Measurements from ENCODE around the gene CYB561D2.

The CYB561D2 gene

GRCh38 chr3:50323614-50324199 lies 27.0 kb upstream of the CYB561D2 start:
- Histone ChIP-seq H3K36me3 (ENCODE audit: control insufficient read depth, insufficient read depth, low read length) (peaks cover 12% of the 10 kb centered on the region), H3K4me3 (ENCODE audit: low read length) (no peak overlapping the region), H3K4me1 (ENCODE audit: control insufficient read depth, insufficient read depth, low read length) (peaks cover 8% of the 10 kb centered on the region), H3K27me3 (ENCODE audit: control insufficient read depth, insufficient read depth, low read length) (no peaks in the 10 kb centered on the region), H3K9me3 (ENCODE audit: control insufficient read depth, insufficient read depth, low read length) (no peaks in the 10 kb centered on the region), H3K27ac (ENCODE audit: low read length) (no peak overlapping the region)
- no peak for DNase-seq (ENCODE audit: low read depth, low spot score)
- no CpG with 5 or more reads among the region's 5 CpGs for WGBS (ENCODE audit: insufficient coverage, insufficient read length)

- Histone ChIP-seq H3K4me1 (ENCODE audit: control insufficient read depth, insufficient read depth, low read length) (peaks cover 8% of the 10 kb centered on the region), H3K27me3 (ENCODE audit: control insufficient read depth, insufficient read depth, low read length) (no peaks in the 10 kb centered on the region), H3K9me3 (ENCODE audit: control insufficient read depth, insufficient read depth, low read length) (no peaks in the 10 kb centered on the region), H3K36me3 (ENCODE audit: control insufficient read depth, insufficient read depth, low read length) (peaks cover 4% of the 10 kb centered on the region), H3K4me3 (ENCODE audit: low read length) (no peak overlapping the region), H3K27ac (ENCODE audit: low read length) (no peak overlapping the region)
- no peak for DNase-seq (ENCODE audit: low read depth, low spot score)
- no CpG with 5 or more reads among the region's 4 CpGs for WGBS (ENCODE audit: insufficient coverage, insufficient read length)
These were observed 26.1 kb upstream of the CYB561D2 start for GRCh38 chr3:50324351-50325112.

- Histone ChIP-seq H3K9me3 (ENCODE audit: control insufficient read depth, insufficient read depth, low read length) (no peaks in the 10 kb centered on the region), H3K36me3 (ENCODE audit: control insufficient read depth, insufficient read depth, low read length) (peaks cover 7% of the 10 kb centered on the region; the same call in 1 of the 2 replicates), H3K27me3 (ENCODE audit: control insufficient read depth, insufficient read depth, low read length) (no peaks in the 10 kb centered on the region), H3K27ac (ENCODE audit: low read length) (no peak overlapping the region), H3K4me3 (ENCODE audit: low read length) (no peak overlapping the region), H3K4me1 (ENCODE audit: control insufficient read depth, insufficient read depth, low read length) (peaks cover 5% of the 10 kb centered on the region)
- WGBS (ENCODE audit: insufficient coverage, insufficient read length) = no CpG with 5 or more reads among the region's 2 CpGs
- no peak for DNase-seq (ENCODE audit: low read depth, low spot score)
These were observed 25.6 kb upstream of the CYB561D2 start for GRCh38 chr3:50325113-50325480.

GRCh38 chr3:50325497-50326181 lies 25.0 kb upstream of the CYB561D2 start:
- no peak for DNase-seq (ENCODE audit: low read depth, low spot score)
- peaks cover 3% of the 10 kb centered on the region; the same call in 1 of the 2 replicates for H3K4me1 ChIP-seq (ENCODE audit: control insufficient read depth, insufficient read depth, low read length)
- WGBS (ENCODE audit: insufficient coverage, insufficient read length) = no CpG with 5 or more reads among the region's 11 CpGs

GRCh38 chr3:50326182-50326541 lies 24.5 kb upstream of the CYB561D2 start:
- peaks cover 13% of the 10 kb centered on the region for H3K36me3 ChIP-seq (ENCODE audit: control insufficient read depth, insufficient read depth, low read length)
- H3K27me3 ChIP-seq (ENCODE audit: control insufficient read depth, insufficient read depth, low read length) = no peaks in the 10 kb centered on the region
- WGBS (ENCODE audit: insufficient coverage, insufficient read length) = no CpG with 5 or more reads among the region's 8 CpGs
- no peak overlapping the region for H3K4me3 ChIP-seq (ENCODE audit: low read length)
- no peak overlapping the region for H3K27ac ChIP-seq (ENCODE audit: low read length)
- H3K9me3 ChIP-seq (ENCODE audit: control insufficient read depth, insufficient read depth, low read length) = no peaks in the 10 kb centered on the region
- H3K4me1 ChIP-seq (ENCODE audit: control insufficient read depth, insufficient read depth, low read length) = peaks cover 3% of the 10 kb centered on the region; the same call in 1 of the 2 replicates
- DNase-seq (ENCODE audit: low read depth, low spot score) = no peak

More at GRCh38 chr3:50325497-50326181, 25.0 kb upstream of the CYB561D2 start:
- no peak overlapping the region for H3K27ac ChIP-seq (ENCODE audit: low read length)
- H3K36me3 ChIP-seq (ENCODE audit: control insufficient read depth, insufficient read depth, low read length) = peaks cover 11% of the 10 kb centered on the region
- H3K27me3 ChIP-seq (ENCODE audit: control insufficient read depth, insufficient read depth, low read length) = no peaks in the 10 kb centered on the region
- no peak overlapping the region for H3K4me3 ChIP-seq (ENCODE audit: low read length)
- no peaks in the 10 kb centered on the region for H3K9me3 ChIP-seq (ENCODE audit: control insufficient read depth, insufficient read depth, low read length)

- Histone ChIP-seq H3K4me3 (ENCODE audit: low read length) (peak overlapping the region; percentile 84; the same call in 1 of the 2 replicates), H3K27me3 (ENCODE audit: control insufficient read depth, insufficient read depth, low read length) (no peaks in the 10 kb centered on the region), H3K4me1 (ENCODE audit: control insufficient read depth, insufficient read depth, low read length) (peaks cover 3% of the 10 kb centered on the region; the same call in 1 of the 2 replicates), H3K36me3 (ENCODE audit: control insufficient read depth, insufficient read depth, low read length) (peaks cover 18% of the 10 kb centered on the region), H3K9me3 (ENCODE audit: control insufficient read depth, insufficient read depth, low read length) (no peaks in the 10 kb centered on the region), H3K27ac (ENCODE audit: low read length) (no peak overlapping the region)
- WGBS (ENCODE audit: insufficient coverage, insufficient read length) = no CpG with 5 or more reads among the region's 4 CpGs
- no peak for DNase-seq (ENCODE audit: low read depth, low spot score)
These were observed 23.5 kb upstream of the CYB561D2 start for GRCh38 chr3:50327129-50327528.

GRCh38 chr3:50327943-50328691 lies 22.5 kb upstream of the CYB561D2 start, which contains the start of gene TUSC2:
Gene TUSC2, minus strand, starts transcription at chr3:50328223. Its CDS starts 124 bp downstream, at chr3:50328099.
- no CpG with 5 or more reads among the region's 55 CpGs for WGBS (ENCODE audit: insufficient coverage, insufficient read length)
- no peak for DNase-seq (ENCODE audit: low read depth, low spot score)
- Histone ChIP-seq H3K4me3 (ENCODE audit: low read length) (peak within 1 kb of the TSS; percentile 84), H3K27ac (ENCODE audit: low read length) (no peak within 1 kb of the TSS), H3K27me3 (ENCODE audit: control insufficient read depth, insufficient read depth, low read length) (no peaks in the 10 kb centered on the region), H3K4me1 (ENCODE audit: control insufficient read depth, insufficient read depth, low read length) (peaks cover 3% of the 10 kb centered on the region; the same call in 1 of the 2 replicates), H3K36me3 (ENCODE audit: control insufficient read depth, insufficient read depth, low read length) (peaks cover 18% of the 10 kb centered on the region), H3K9me3 (ENCODE audit: control insufficient read depth, insufficient read depth, low read length) (no peaks in the 10 kb centered on the region)

- no peak overlapping the region for H3K27ac ChIP-seq (ENCODE audit: low read length)
- H3K4me3 ChIP-seq (ENCODE audit: low read length) = no peak overlapping the region
- no CpG with 5 or more reads among the region's 10 CpGs for WGBS (ENCODE audit: insufficient coverage, insufficient read length)
- peaks cover 18% of the 10 kb centered on the region for H3K36me3 ChIP-seq (ENCODE audit: control insufficient read depth, insufficient read depth, low read length)
- H3K4me1 ChIP-seq (ENCODE audit: control insufficient read depth, insufficient read depth, low read length) = no peaks in the 10 kb centered on the region
- H3K27me3 ChIP-seq (ENCODE audit: control insufficient read depth, insufficient read depth, low read length) = no peaks in the 10 kb centered on the region
- no peak for DNase-seq (ENCODE audit: low read depth, low spot score)
- H3K9me3 ChIP-seq (ENCODE audit: control insufficient read depth, insufficient read depth, low read length) = no peaks in the 10 kb centered on the region
These were observed 20.3 kb upstream of the CYB561D2 start for GRCh38 chr3:50330330-50330729.

- no peak overlapping the region for H3K4me3 ChIP-seq (ENCODE audit: low read length)
- no peaks in the 10 kb centered on the region for H3K27me3 ChIP-seq (ENCODE audit: control insufficient read depth, insufficient read depth, low read length)
- no CpG with 5 or more reads among the region's 19 CpGs for WGBS (ENCODE audit: insufficient coverage, insufficient read length)
These were observed 19.2 kb upstream of the CYB561D2 start for GRCh38 chr3:50331364-50331907.

More at GRCh38 chr3:50331364-50331907, 19.2 kb upstream of the CYB561D2 start:
- H3K4me1 ChIP-seq (ENCODE audit: control insufficient read depth, insufficient read depth, low read length) = no peaks in the 10 kb centered on the region
- no peak for DNase-seq (ENCODE audit: low read depth, low spot score)
- H3K9me3 ChIP-seq (ENCODE audit: control insufficient read depth, insufficient read depth, low read length) = no peaks in the 10 kb centered on the region
- H3K27ac ChIP-seq (ENCODE audit: low read length) = no peak overlapping the region
- peaks cover 14% of the 10 kb centered on the region for H3K36me3 ChIP-seq (ENCODE audit: control insufficient read depth, insufficient read depth, low read length)
